Fibroblast of skin of right quadriceps (primary cell): ENCODE results near the gene ELP2.

Experiments used
- DNase-seq: peaks from one replicate; pipeline ENCODE4 v3.0.0-alpha.2; 2013

Gene ELP2

GRCh38 chr18:36127836-36128529 lies 1.7 kb upstream of the ELP2 start:
- DNase-seq: peak; percentile 6

GRCh38 chr18:36128530-36128870 lies 1.2 kb upstream of the ELP2 start:
- DNase-seq: peak; percentile 26

- DNase-seq: no peak
Measured at GRCh38 chr18:36128907-36129299, 796 bp upstream of the ELP2 start.

GRCh38 chr18:36130039-36130831 lies 536 bp downstream of the ELP2 start:
- no peak for DNase-seq

GRCh38 chr18:36130883-36131653 lies 1.4 kb downstream of the ELP2 start:
- DNase-seq: no peak

- no peak for DNase-seq
Measured at GRCh38 chr18:36131692-36132483, 2.2 kb downstream of the ELP2 start.

- no peak for DNase-seq
Measured at GRCh38 chr18:36132756-36133155, 3.1 kb downstream of the ELP2 start.

GRCh38 chr18:36135264-36135663 lies 5.6 kb downstream of the ELP2 start:
- no peak for DNase-seq

- DNase-seq: no peak
Measured at GRCh38 chr18:36139245-36139644, 9.5 kb downstream of the ELP2 start.

GRCh38 chr18:36141576-36141975 lies 11.9 kb downstream of the ELP2 start:
- no peak for DNase-seq

GRCh38 chr18:36142751-36143150 lies 13.1 kb downstream of the ELP2 start:
- no peak for DNase-seq

- no peak for DNase-seq
Measured at GRCh38 chr18:36143391-36143790, 13.7 kb downstream of the ELP2 start.

- DNase-seq: no peak
Measured at GRCh38 chr18:36149514-36150289, 20.0 kb downstream of the ELP2 start.

- DNase-seq: peak; percentile 13
Measured at GRCh38 chr18:36152781-36153180, 23.1 kb downstream of the ELP2 start.

GRCh38 chr18:36153203-36153602 lies 23.5 kb downstream of the ELP2 start:
- peak; percentile 94 for DNase-seq

GRCh38 chr18:36153771-36154170 lies 24.1 kb downstream of the ELP2 start:
- DNase-seq: no peak

- peak; percentile 29 for DNase-seq
Measured at GRCh38 chr18:36155851-36156757, 26.4 kb downstream of the ELP2 start.

- DNase-seq: peak; percentile 40
Measured at GRCh38 chr18:36157441-36157840, 27.7 kb downstream of the ELP2 start.

- DNase-seq: peak; percentile 75
Measured at GRCh38 chr18:36158266-36158867, 28.7 kb downstream of the ELP2 start.

GRCh38 chr18:36160959-36161371 lies 31.3 kb downstream of the ELP2 start:
- no peak for DNase-seq

- DNase-seq: no peak
Measured at GRCh38 chr18:36162981-36163380, 33.3 kb downstream of the ELP2 start.
